WTC11 (cell line): ENCODE results near the gene EHD4. TPM values are rescaled to one million over a fixed set of nuclear protein-coding genes. Genes with fewer than 3 reads are reported as not detected.

Experiments used
- ATAC-seq: fragments of 200-7000 bp; cut with Tn5 transposase; 2 replicates; pipeline ENCODE4 v1.10.0; 2021; ENCODE audit warnings: mild to moderate bottlenecking, moderate library complexity
- CTCF ChIA-PET: fragments of 300-600 bp; sonication (Branson Sonifier 250); formaldehyde crosslinking; loops from one replicate; lab custom pipeline; 2021; ENCODE audit warnings: antibody characterized with exemption; lab: Charles Lee
- POLR2A ChIA-PET: fragments of 350-600 bp; sonication (Branson Sonifier 250); formaldehyde crosslinking; loops from one replicate; lab custom pipeline; 2021; ENCODE audit warnings: antibody characterized with exemption; lab: Charles Lee
- DNase-seq: peaks from one replicate; pipeline ENCODE4 v3.0.0; 2021; ENCODE audit warnings: low spot score
- H3K27ac Mint-ChIP-seq: 2 replicates; pipeline ENCODE4 v1.8.0; 2021; ENCODE audit warnings: mixed read lengths
- H3K27me3 Mint-ChIP-seq: 2 replicates; pipeline ENCODE4 v1.8.0; 2021; ENCODE audit warnings: low read depth, mild to moderate bottlenecking, moderate library complexity, mixed read lengths
- H3K36me3 Mint-ChIP-seq: 2 replicates; pipeline ENCODE4 v1.8.0; 2021; ENCODE audit warnings: mixed read lengths
- H3K4me1 Mint-ChIP-seq: 2 replicates; pipeline ENCODE4 v1.8.0; 2022; ENCODE audit warnings: mixed read lengths
- H3K4me3 Mint-ChIP-seq: 2 replicates; pipeline ENCODE4 v1.8.0; 2021; ENCODE audit warnings: mild to moderate bottlenecking, moderate library complexity, mixed read lengths
- H3K9me3 Mint-ChIP-seq: 2 replicates; pipeline ENCODE4 v1.8.0; 2021; ENCODE audit warnings: mixed read lengths
- ATF2 ChIP-seq: sonication (generic); formaldehyde crosslinking; IDR thresholded peaks from 2 replicates; pipeline ENCODE4 v1.8.1; 2022; ENCODE audit warnings: low read depth, missing genetic modification reagents, borderline replicate concordance
- CDX4 ChIP-seq: fragments of 250-450 bp; sonication (Bioruptor Pico); IDR thresholded peaks from 2 replicates; pipeline ENCODE4 v1.9.0; 2021; ENCODE audit warnings: moderate library complexity, mild to moderate bottlenecking, inconsistent platforms, borderline replicate concordance
- CREB1 ChIP-seq: sonication (generic); formaldehyde crosslinking; IDR thresholded peaks from 2 replicates; pipeline ENCODE4 v1.8.0; 2023; ENCODE audit warnings: mild to moderate bottlenecking, missing genetic modification reagents
- CREM ChIP-seq: sonication (generic); formaldehyde crosslinking; IDR thresholded peaks from 2 replicates; pipeline ENCODE4 v1.8.1; 2022; ENCODE audit warnings: mild to moderate bottlenecking, missing genetic modification reagents, moderate library complexity
- ESRRA ChIP-seq: sonication (generic); formaldehyde crosslinking; IDR thresholded peaks from 2 replicates; pipeline ENCODE4 v1.8.1; 2022; ENCODE audit warnings: mild to moderate bottlenecking, missing genetic modification reagents, borderline replicate concordance
- ETV6 ChIP-seq: sonication (generic); formaldehyde crosslinking; IDR thresholded peaks from 2 replicates; pipeline ENCODE4 v1.8.1; 2022; ENCODE audit warnings: mild to moderate bottlenecking, missing genetic modification reagents
- GRHL2 ChIP-seq: fragments of 250-450 bp; sonication (Bioruptor Pico); IDR thresholded peaks from 2 replicates; pipeline ENCODE4 v1.8.0; 2022; ENCODE audit warnings: mild to moderate bottlenecking, moderate library complexity; ENCODE audit not compliant: insufficient replicate concordance, severe bottlenecking
- HMGA2 ChIP-seq: fragments of 250-450 bp; sonication (Bioruptor Pico); IDR thresholded peaks from 2 replicates; pipeline ENCODE4 v1.4.0; 2021; ENCODE audit warnings: mild to moderate bottlenecking, moderate library complexity
- MYBL2 ChIP-seq: sonication (generic); formaldehyde crosslinking; IDR thresholded peaks from 2 replicates; pipeline ENCODE4 v1.8.1; 2023; ENCODE audit warnings: mild to moderate bottlenecking, moderate library complexity, missing genetic modification reagents
- NFYB ChIP-seq: sonication (generic); formaldehyde crosslinking; conservative IDR thresholded peaks from 2 replicates; pipeline ENCODE4 v1.8.0; 2022; ENCODE audit warnings: low read depth, missing genetic modification reagents
- TEAD4 ChIP-seq: sonication (generic); formaldehyde crosslinking; IDR thresholded peaks from 2 replicates; pipeline ENCODE4 v1.8.0; 2022; ENCODE audit warnings: mild to moderate bottlenecking, missing genetic modification reagents
- TP53 ChIP-seq: sonication (generic); formaldehyde crosslinking; IDR thresholded peaks from 2 replicates; pipeline ENCODE4 v1.8.1; 2023; ENCODE audit warnings: mild to moderate bottlenecking, missing genetic modification reagents
- ZBTB21 ChIP-seq: sonication (generic); formaldehyde crosslinking; IDR thresholded peaks from 2 replicates; pipeline ENCODE4 v1.8.1; 2023; ENCODE audit warnings: mild to moderate bottlenecking, missing genetic modification reagents, borderline replicate concordance
- ZNF671 ChIP-seq: fragments of 250-450 bp; sonication (Bioruptor Pico); IDR thresholded peaks from 2 replicates; pipeline ENCODE4 v1.8.0; 2021; ENCODE audit warnings: mild to moderate bottlenecking
- ZSCAN18 ChIP-seq: fragments of 250-450 bp; sonication (Bioruptor Pico); IDR thresholded peaks from 2 replicates; pipeline ENCODE4 v2.1.2; 2022; ENCODE audit warnings: mild to moderate bottlenecking, moderate library complexity
- total RNA-seq: library from RNA; stranded (reverse); gene quantifications from 3 replicates; pipeline ENCODE4 v1.2.3, GENCODE V29; 2021
- TF ChIP-seq, protein P1 (sequence below): sonication (generic); formaldehyde crosslinking; IDR thresholded peaks from 2 replicates; pipeline ENCODE4 v1.8.0; 2023; ENCODE audit warnings: missing genetic modification reagents, mild to moderate bottlenecking, borderline replicate concordance
- TF ChIP-seq, protein P2 (sequence below): sonication (generic); formaldehyde crosslinking; IDR thresholded peaks from 2 replicates; pipeline ENCODE4 v1.8.1; 2023; ENCODE audit warnings: mild to moderate bottlenecking, missing genetic modification reagents, moderate library complexity

EHD4 gene
- total RNA-seq, 1 experiment from 2014 or later = 23.9 TPM

DNA sequence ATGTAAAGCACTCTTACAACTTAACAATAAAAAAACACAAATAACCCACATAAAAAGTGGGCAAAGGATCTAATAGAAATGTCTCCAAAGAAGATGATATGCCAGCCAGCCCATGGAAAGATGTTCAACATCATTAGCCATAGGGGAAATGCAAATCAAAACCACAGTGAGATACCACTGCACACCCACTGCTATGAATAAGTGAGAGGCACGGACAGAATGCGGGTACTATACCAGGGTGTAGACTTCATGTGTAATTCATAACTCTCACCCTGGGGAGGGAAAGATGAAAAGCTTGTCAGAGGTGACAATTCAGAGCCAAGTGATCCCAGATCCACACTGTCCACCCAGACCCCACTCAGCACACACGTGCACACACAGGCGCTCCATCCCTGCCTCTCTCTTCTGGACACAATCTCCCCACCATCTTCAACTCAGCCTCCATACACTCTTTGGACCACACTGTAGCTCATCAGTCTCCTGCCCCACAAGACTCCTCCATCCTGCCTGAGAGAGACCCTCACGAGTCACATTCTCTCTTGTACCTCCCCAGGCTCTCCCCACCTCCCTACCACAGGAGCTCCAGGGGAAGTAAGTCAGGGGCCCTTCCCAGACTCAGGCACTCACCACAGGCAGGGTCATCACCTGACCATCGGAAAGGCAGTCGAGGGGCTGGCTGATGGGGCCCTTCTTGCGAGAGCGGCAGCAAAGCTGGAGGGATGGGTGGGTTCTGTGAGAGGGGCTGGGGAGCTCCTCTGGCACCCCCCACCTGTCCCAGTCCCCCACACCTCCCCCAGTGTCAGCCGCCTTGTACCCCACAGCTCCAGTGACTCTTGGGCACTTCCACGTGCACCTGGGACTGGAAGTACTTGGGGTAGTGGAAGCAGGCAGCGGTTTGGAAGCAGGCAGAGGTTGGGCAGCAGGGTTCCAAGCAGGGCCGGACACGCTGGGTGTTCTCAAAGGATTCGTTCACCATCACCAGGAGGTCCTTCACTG, 27.2 kb upstream of the EHD4 start:
- TF ChIP-seq ZSCAN18 (CRISPR knock-in tag) (no peak), ZNF671 (CRISPR knock-in tag) (no peak), CREM (CRISPR knock-in tag) (no peak), ZBTB21 (CRISPR knock-in tag) (no peak), ESRRA (no peak), CREB1 (no peak), ETV6 (CRISPR knock-in tag) (no peak), MYBL2 (CRISPR knock-in tag) (no peak), HMGA2 (CRISPR knock-in tag) (no peak), NFYB (CRISPR knock-in tag) (no peak), TP53 (no peak), CDX4 (CRISPR knock-in tag) (no peak), TEAD4 (CRISPR knock-in tag) (no peak), ATF2 (CRISPR knock-in tag) (no peak), GRHL2 (CRISPR knock-in tag) (no peak)
- TF ChIP-seq, protein P1, sequence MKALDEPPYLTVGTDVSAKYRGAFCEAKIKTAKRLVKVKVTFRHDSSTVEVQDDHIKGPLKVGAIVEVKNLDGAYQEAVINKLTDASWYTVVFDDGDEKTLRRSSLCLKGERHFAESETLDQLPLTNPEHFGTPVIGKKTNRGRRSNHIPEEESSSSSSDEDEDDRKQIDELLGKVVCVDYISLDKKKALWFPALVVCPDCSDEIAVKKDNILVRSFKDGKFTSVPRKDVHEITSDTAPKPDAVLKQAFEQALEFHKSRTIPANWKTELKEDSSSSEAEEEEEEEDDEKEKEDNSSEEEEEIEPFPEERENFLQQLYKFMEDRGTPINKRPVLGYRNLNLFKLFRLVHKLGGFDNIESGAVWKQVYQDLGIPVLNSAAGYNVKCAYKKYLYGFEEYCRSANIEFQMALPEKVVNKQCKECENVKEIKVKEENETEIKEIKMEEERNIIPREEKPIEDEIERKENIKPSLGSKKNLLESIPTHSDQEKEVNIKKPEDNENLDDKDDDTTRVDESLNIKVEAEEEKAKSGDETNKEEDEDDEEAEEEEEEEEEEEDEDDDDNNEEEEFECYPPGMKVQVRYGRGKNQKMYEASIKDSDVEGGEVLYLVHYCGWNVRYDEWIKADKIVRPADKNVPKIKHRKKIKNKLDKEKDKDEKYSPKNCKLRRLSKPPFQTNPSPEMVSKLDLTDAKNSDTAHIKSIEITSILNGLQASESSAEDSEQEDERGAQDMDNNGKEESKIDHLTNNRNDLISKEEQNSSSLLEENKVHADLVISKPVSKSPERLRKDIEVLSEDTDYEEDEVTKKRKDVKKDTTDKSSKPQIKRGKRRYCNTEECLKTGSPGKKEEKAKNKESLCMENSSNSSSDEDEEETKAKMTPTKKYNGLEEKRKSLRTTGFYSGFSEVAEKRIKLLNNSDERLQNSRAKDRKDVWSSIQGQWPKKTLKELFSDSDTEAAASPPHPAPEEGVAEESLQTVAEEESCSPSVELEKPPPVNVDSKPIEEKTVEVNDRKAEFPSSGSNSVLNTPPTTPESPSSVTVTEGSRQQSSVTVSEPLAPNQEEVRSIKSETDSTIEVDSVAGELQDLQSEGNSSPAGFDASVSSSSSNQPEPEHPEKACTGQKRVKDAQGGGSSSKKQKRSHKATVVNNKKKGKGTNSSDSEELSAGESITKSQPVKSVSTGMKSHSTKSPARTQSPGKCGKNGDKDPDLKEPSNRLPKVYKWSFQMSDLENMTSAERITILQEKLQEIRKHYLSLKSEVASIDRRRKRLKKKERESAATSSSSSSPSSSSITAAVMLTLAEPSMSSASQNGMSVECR = no peak
- TF ChIP-seq, protein P2, sequence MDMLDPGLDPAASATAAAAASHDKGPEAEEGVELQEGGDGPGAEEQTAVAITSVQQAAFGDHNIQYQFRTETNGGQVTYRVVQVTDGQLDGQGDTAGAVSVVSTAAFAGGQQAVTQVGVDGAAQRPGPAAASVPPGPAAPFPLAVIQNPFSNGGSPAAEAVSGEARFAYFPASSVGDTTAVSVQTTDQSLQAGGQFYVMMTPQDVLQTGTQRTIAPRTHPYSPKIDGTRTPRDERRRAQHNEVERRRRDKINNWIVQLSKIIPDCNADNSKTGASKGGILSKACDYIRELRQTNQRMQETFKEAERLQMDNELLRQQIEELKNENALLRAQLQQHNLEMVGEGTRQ (CRISPR knock-in tag) = no peak
- Mint-ChIP-seq H3K27ac (no peak overlapping the region), H3K4me1 (no peaks in the 10 kb centered on the region), H3K9me3 (no peaks in the 10 kb centered on the region), H3K4me3 (no peak overlapping the region), H3K36me3 (no peaks in the 10 kb centered on the region), H3K27me3 (no peaks in the 10 kb centered on the region; the same call in 1 of the 2 replicates)
- no peak for DNase-seq
- POLR2A ChIA-PET = no interaction called here
- CTCF ChIA-PET = interaction anchor here (1.7 to 2.5 kb wide), 2 partner anchors 10 to 225 kb away, joined by 4 to 9 read pairs; partner anchors contain the start of gene MAPKBP1
- ATAC-seq = no peak
